Neuron (in vitro differentiated cells): ENCODE measurements around the gene SEC23A.
"Not testable (repeated sequence)": the region's sequence is repeated elsewhere in the genome, so short reads cannot be mapped to it uniquely, and the experiment has no call there.

ENCODE experiments used
- H2AFZ ChIP-seq: one replicate; pipeline ENCODE4 v1.6.1; 2013; ENCODE audit warnings: low read depth, mild to moderate bottlenecking, inconsistent platforms, low read length, moderate library complexity
- H3K27me3 ChIP-seq: one replicate; pipeline ENCODE4 v1.6.1; 2013; ENCODE audit warnings: low read length; ENCODE audit not compliant: insufficient read depth
- H3K36me3 ChIP-seq: one replicate; pipeline ENCODE4 v1.6.1; 2013; ENCODE audit warnings: low read length; ENCODE audit not compliant: insufficient read depth
- H3K4me1 ChIP-seq: one replicate; pipeline ENCODE4 v1.6.1; 2013; ENCODE audit warnings: low read length; ENCODE audit not compliant: insufficient read depth
- H3K4me3 ChIP-seq: 2 replicates; pipeline ENCODE4 v1.5.1; 2013; ENCODE audit warnings: mild to moderate bottlenecking, low read length, moderate library complexity
- H3K9me3 ChIP-seq: one replicate; pipeline ENCODE4 v1.6.1; 2013; ENCODE audit warnings: low read length

The SEC23A gene

DNA sequence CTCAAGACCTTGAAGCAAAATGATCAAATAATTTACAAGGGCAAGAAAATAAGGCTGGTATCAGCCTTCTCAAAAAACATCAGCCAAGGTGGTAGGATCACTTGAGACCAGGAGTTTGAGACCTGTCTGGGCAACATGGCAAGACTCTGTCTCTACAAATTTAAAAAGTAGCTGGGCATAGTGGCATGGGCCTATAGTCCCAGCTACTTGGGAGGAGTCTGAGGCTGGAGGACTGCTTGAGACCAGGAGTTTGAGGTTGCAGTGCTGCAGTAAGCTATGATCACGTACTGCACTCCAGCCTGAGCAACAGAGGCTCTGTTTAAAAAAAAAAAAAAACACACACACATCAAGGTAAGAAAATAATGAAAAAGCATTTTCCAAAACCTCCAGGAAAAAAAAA is 22.1 kb downstream of the SEC23A start:
- no peak overlapping the region for H2AFZ ChIP-seq
- peaks cover 42% of the 10 kb centered on the region for H3K36me3 ChIP-seq
- no peak overlapping the region for H3K4me3 ChIP-seq
- H3K27me3 ChIP-seq: no peaks in the 10 kb centered on the region
- no peaks in the 10 kb centered on the region for H3K9me3 ChIP-seq
- no peaks in the 10 kb centered on the region for H3K4me1 ChIP-seq

DNA sequence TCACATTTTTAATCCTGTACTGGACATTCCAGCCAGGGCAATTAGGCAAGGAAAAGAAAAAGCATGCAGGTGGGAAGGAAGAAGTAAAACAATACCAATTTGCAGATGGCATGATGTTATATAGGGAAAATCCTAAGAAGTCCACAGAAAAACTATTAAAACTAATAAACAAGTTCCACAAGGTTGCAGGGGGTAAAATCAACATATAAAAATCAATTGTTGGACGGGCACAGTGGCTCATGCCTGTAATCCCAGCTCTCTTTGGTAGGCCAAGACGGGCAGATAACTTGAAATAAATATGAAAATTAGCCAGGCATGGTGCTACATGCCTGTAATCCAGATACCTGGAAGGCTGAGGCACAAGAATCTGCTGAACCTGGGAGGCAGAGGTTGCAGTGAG is 31.9 kb downstream of the SEC23A start:
- Histone ChIP-seq H3K36me3 (peaks cover 47% of the 10 kb centered on the region), H2AFZ (no peak overlapping the region), H3K27me3 (no peaks in the 10 kb centered on the region), H3K9me3 (peaks cover 2% of the 10 kb centered on the region), H3K4me3 (no peak overlapping the region), H3K4me1 (no peaks in the 10 kb centered on the region)

DNA sequence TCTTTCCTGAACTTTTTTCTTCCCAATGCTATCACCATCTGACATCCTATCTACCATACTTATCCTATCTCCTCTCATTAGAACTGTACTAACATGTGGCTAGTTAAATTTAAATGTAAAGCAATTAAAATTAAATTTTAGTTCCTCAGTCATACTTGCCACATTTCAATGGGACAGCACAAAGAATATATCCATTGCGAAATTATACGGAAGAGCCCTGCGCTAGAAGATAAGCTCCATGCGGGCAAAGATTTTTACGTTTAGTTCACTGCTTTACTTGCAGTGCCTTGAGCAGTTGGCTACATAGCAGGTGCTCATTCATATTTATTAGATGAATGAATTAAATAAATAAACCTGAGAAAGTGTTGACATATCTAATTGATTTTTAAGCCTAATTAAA is 33.1 kb downstream of the SEC23A start:
- Histone ChIP-seq H3K36me3 (peaks cover 46% of the 10 kb centered on the region), H3K4me3 (no peak overlapping the region), H3K9me3 (peaks cover 2% of the 10 kb centered on the region), H3K27me3 (no peaks in the 10 kb centered on the region), H3K4me1 (no peaks in the 10 kb centered on the region), H2AFZ (no peak overlapping the region)

DNA sequence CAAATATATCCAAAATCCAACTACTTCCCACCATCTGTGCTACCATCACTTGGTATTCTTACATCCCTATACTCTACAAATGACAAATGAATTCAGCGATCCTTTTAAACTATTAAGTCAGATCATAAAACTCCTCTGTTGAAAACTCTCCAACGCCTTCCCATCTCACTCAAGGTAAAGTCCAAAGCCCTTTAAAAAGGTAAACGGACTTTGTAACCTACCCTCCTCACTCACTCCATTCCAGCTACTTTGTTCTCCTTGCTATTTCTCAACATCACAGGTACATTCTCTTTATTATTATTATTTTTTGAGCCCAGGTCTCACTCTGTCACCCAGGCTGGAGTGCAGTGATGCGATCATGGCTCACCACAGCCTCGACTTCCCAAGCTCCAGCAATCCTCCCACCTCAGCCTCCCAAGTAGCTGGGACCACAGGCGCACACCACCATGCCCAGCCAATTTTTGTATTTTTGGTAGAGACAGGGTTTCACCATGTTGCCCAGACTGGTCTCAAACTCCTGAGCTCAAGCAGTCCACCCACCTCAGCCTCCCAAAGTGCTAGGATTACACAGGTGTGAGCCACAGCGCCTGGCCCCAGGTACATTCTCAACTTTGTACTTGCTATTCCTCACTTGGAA is 33.7 kb downstream of the SEC23A start:
- H3K4me3 ChIP-seq, H3K9me3 ChIP-seq, H2AFZ ChIP-seq, H3K4me1 ChIP-seq, H3K27me3 ChIP-seq: not testable (repeated sequence)
- peaks cover 47% of the 10 kb centered on the region for H3K36me3 ChIP-seq

DNA sequence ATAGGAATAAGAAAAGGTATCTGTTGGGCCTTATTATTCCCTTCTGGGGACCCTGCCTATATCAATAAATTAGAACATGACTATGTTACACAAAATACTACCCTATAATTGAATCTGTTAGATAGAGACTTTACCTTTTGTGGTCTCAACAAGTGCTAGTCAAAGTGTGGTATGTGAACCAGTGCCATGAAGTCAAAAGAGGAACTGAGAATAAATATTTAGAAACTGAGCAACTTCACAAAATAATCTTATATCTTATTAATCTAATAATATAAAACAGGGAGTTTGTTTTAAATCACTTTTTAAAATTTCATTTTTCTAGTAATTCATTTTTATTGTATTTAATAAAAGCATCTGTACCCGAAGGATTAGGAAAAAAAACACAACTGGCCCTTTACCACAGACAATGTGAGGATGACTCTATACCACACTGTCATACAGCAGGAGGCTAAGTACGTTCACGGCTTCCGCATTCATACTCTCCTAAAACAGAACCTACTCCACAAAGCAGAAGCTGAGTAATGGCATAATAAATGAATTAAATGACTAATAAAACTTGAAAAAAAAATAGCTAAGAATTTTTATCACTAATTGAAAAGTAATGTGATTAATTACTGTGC is 42.1 kb downstream of the SEC23A start:
- peaks cover 12% of the 10 kb centered on the region for H3K9me3 ChIP-seq

DNA sequence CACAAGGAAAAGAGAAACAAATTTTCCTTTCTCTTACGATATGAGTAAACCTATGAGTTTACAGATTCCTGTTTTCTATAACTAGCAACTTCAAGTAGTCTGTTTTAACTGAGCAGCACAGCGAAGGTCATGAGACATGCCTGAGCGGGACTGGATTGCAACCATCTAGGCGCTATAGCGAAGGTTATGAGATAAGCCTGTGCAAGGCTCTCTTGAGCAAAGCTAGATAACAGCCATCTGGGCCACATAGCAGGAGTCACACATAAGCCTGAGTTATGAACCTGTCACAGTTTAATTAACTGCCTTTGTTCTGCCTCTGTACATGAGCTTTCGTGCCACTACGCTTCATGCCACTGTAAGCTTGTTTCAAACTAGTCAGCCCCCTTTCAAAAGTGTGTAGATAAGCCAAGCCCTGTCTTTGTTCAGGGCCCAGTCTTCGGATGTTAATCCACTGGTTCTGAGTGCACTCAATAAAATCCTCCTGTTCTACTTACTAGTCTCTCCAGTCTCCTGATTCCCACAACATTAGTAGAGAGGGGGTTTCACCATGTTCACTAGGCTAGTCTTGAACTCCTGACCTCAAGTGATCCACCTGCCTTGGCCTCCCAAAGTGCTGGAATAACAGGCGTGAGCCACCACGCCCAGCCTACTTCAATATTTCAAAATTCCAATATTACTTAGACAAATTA is 47.1 kb downstream of the SEC23A start:
- H3K9me3 ChIP-seq: peaks cover 22% of the 10 kb centered on the region
- H3K36me3 ChIP-seq: peaks cover 68% of the 10 kb centered on the region

More for the DNA sequence above, 42.1 kb downstream of the SEC23A start:
- H2AFZ ChIP-seq: no peak overlapping the region
- no peak overlapping the region for H3K4me3 ChIP-seq
- no peaks in the 10 kb centered on the region for H3K27me3 ChIP-seq
- peaks cover 59% of the 10 kb centered on the region for H3K36me3 ChIP-seq
- no peaks in the 10 kb centered on the region for H3K4me1 ChIP-seq

DNA sequence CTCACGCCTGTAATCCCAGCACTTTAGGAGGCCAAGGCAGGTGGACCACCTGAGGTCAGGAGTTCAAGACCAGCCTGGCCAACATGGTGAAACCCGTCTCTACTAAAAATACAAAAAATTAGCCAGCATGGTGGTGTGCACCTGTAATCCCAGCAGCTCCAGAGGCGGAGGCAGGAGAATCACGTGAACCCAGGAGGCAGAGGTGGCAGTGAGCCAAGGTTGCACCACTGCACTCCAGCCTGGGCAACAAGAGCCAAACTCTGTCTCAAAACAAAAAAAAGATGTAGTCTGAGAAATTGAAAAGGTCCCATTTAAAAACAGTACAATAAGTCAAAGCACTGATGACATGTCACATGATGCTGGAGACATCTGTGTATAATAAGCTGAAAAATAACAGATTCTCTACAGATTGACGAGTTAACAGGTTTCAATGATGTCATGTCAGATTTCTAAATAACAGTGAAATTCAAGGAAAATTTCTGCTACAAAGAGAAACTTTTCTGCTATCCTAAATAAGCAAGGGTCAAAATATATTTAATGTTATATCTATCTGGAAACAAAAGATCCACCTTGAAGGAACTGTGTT is 50.1 kb downstream of the SEC23A start:
- H3K36me3 ChIP-seq: peaks cover 63% of the 10 kb centered on the region
- peaks cover 22% of the 10 kb centered on the region for H3K9me3 ChIP-seq

More for the DNA sequence above, 47.1 kb downstream of the SEC23A start:
- Histone ChIP-seq H3K27me3 (no peaks in the 10 kb centered on the region), H3K4me3 (no peak overlapping the region), H3K4me1 (no peaks in the 10 kb centered on the region), H2AFZ (no peak overlapping the region)

DNA sequence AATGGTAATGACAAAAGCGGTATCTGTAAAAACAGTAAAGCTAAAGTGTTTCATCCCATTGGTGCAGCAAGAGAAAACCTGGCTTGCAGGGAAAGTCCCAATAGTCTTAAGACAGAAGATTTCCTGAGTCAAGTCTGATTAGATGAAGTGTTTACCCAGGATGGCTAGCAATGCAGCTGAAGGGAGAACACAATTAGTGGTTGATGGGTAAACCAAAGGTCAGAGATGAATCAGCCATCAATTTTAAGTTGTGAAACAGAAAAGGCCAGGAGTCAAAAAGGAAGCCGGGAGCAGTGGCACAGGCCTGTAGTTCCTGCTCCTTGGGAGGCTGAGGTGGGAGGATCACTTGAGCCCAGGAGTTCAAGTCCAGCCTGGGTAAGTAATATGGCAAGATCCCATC is 52.6 kb downstream of the SEC23A start:
- Histone ChIP-seq H2AFZ (no peak overlapping the region), H3K4me3 (no peak overlapping the region), H3K27me3 (no peaks in the 10 kb centered on the region), H3K36me3 (peaks cover 74% of the 10 kb centered on the region), H3K9me3 (peaks cover 7% of the 10 kb centered on the region), H3K4me1 (no peaks in the 10 kb centered on the region)

More for the DNA sequence above, 50.1 kb downstream of the SEC23A start:
- H2AFZ ChIP-seq, H3K27me3 ChIP-seq, H3K4me1 ChIP-seq, H3K4me3 ChIP-seq: not testable (repeated sequence)

DNA sequence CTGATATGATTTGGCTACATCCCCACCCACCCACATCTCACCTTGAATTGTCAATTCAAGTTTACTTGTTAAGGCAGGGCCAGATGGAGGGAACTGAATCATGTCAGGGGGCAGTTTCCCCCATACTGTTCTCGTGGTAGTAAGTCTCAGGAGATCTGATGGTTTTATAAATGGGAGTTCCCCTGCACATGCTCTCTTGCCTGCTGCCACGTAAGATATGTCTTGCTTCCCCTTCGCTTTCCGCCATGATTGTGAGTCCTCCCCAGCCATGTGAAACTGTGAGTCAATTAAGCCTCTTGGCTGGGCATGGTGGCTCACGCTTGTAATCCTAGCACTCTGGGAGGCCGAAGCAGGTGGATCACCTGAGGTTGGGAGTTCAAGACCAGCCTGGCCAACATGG is 57.1 kb downstream of the SEC23A start:
- H3K9me3 ChIP-seq, H3K4me3 ChIP-seq, H3K4me1 ChIP-seq, H3K27me3 ChIP-seq, H2AFZ ChIP-seq: not testable (repeated sequence)
- H3K36me3 ChIP-seq: peaks cover 65% of the 10 kb centered on the region

DNA sequence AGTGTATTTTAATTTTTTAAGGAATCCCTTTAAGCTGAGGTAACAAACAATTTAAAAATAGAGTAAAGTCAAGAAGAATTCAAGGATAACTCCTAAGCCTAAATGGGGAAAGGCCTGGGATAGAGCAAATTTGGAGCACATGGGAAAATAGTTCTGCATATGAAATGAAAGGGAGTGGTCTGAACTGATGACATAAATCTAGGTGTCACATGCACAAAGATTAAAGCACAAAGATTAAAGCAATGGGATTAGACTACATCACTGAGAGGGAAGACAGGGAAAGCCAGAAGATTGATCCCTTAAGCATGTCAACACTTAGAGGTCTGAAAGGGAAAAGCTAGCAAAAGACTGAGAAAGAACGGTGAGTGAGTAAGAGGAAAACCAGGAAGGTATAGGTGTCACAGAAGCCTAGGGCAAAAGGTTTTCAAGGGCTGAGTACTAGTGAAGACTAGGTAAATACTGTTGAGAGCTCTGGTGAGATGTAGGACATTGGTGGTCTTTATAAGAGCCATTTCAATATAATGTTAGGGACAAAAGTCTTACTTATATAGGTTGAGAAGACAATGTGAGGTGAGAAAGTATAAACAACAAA is 59.6 kb downstream of the SEC23A start:
- Histone ChIP-seq H3K4me1 (no peaks in the 10 kb centered on the region), H3K9me3 (no peaks in the 10 kb centered on the region), H2AFZ (no peak overlapping the region), H3K36me3 (peaks cover 77% of the 10 kb centered on the region), H3K27me3 (no peaks in the 10 kb centered on the region), H3K4me3 (no peak overlapping the region)

DNA sequence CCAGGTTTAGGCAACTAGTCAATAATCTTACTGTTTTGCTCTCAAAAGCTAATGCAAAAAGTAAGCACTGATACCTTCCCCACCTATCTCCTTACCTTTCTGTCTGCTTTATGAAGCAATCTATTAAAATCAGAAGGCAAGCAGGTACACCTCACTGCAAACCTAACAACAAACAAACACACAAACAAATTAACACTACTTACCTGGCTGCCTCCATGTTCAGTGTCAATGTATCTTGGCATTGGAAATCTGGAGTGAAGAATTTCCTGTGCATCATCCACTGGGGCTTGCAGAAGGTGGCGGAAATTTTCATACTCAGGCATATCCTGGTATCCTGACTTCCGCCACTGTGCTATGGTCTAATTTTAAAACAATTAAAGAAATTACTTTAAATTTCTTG is 62.5 kb downstream of the SEC23A start:
- Histone ChIP-seq H3K4me1 (no peaks in the 10 kb centered on the region), H3K36me3 (peaks cover 78% of the 10 kb centered on the region), H3K27me3 (no peaks in the 10 kb centered on the region), H3K9me3 (no peaks in the 10 kb centered on the region), H2AFZ (no peak overlapping the region), H3K4me3 (no peak overlapping the region)

DNA sequence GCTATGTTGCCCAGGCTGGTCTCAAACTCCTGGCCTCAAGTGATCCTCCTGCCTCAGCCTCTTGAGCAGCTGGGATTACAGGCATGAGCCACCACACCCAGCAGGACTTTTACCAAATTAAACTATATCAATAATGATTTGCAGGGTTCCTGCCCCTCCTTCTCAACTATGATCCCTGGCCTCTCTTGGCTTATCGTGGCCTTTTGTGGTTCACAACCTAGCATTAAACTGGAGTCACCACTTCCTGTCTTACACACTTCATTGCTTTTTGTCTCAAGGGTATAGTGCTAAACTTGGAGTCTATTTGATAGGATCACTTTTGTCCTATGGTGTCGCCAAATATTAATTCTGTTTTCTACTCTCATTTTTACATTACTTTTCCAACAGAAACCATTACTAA is 64.5 kb downstream of the SEC23A start:
- Histone ChIP-seq H3K4me3 (no peak overlapping the region), H2AFZ (no peak overlapping the region), H3K27me3 (no peaks in the 10 kb centered on the region), H3K4me1 (peaks cover 10% of the 10 kb centered on the region), H3K36me3 (peaks cover 66% of the 10 kb centered on the region), H3K9me3 (no peaks in the 10 kb centered on the region)

DNA sequence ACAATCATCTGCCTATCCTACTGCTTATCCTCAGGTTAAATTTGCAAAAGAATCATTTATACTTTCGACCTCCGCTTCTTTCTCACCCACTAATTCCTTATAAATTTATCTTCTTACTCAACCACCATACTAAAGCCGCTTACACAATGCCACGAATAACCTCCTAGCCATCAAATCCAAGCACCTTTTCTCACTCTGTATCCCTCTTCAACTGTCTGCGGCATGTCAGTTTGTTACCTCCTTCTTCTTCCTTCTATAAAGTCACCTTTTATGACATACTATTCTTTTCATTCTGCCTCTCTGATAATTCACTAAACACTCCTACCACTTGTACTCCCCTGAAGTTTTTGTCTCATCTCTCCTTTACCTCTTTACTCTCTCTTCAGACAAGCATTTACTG is 66.3 kb downstream of the SEC23A start:
- H3K4me3 ChIP-seq: no peak overlapping the region
- no peaks in the 10 kb centered on the region for H3K27me3 ChIP-seq
- peaks cover 59% of the 10 kb centered on the region for H3K36me3 ChIP-seq
- H3K9me3 ChIP-seq: no peaks in the 10 kb centered on the region
- H3K4me1 ChIP-seq: peaks cover 27% of the 10 kb centered on the region
- H2AFZ ChIP-seq: no peak overlapping the region
